BJ (cell line): ENCODE results near the gene KCNE5. TPM values are rescaled to one million over a fixed set of nuclear protein-coding genes. Genes with fewer than 3 reads are reported as not detected.

Experiments used
- CTCF ChIA-PET: fragments of 350-600 bp; formaldehyde crosslinking; extraction: SDS; loops from one replicate; lab custom pipeline; 2021; ENCODE audit warnings: antibody characterized with exemption, inconsistent platforms; lab: Yijun Ruan, JAX
- POLR2A ChIA-PET: fragments of 300-600 bp; sonication (Branson Sonifier 250); formaldehyde crosslinking; extraction: SDS; loops from one replicate; lab custom pipeline; 2021; ENCODE audit warnings: antibody characterized with exemption; lab: Charles Lee
- DNase-seq: peaks from one replicate; pipeline ENCODE4 v3.0.0-alpha.2; 2011; ENCODE audit warnings: low read depth
- H3K27me3 ChIP-seq: 2 replicates; pipeline ENCODE4 v1.6.0; 2011; ENCODE audit warnings: low read length; ENCODE audit not compliant: control insufficient read depth, insufficient read depth
- H3K36me3 ChIP-seq: 2 replicates; pipeline ENCODE4 v1.5.1; 2011; ENCODE audit warnings: low read length; ENCODE audit not compliant: control insufficient read depth, insufficient read depth
- H3K4me3 ChIP-seq: 2 replicates; pipeline ENCODE4 v1.5.1; 2011; ENCODE audit warnings: low read depth, mild to moderate bottlenecking, control low read depth, low read length
- CTCF ChIP-seq: IDR thresholded peaks from 2 replicates; pipeline ENCODE4 v1.5.1; 2011; ENCODE audit warnings: low read depth, mild to moderate bottlenecking, control low read depth, inconsistent platforms, low read length, moderate library complexity; ENCODE audit not compliant: insufficient read depth
- polyA plus RNA-seq: library from polyadenylated mRNA; depleted of rRNA; stranded (reverse); fragments of >200 nt; gene quantifications from 2 replicates; pipeline ENCODE4 v1.2.3, GENCODE V29; 2011

Gene KCNE5
- polyA plus RNA-seq, 1 experiment, result 0.06 TPM

GRCh38 chrX:109629310-109629709, 4.3 kb upstream of the KCNE5 start:
- DNase-seq, result no peak
- Histone ChIP-seq H3K36me3 (no peaks in the 10 kb centered on the region), H3K4me3 (no peak overlapping the region), H3K27me3 (no peaks in the 10 kb centered on the region)
- TF ChIP-seq CTCF, result no peak
- CTCF ChIA-PET, result no interaction called here
- POLR2A ChIA-PET, result no interaction called here

- TF ChIP-seq CTCF, result no peak
- no peaks in the 10 kb centered on the region for H3K27me3 ChIP-seq
- DNase-seq, result no peak
- H3K4me3 ChIP-seq, result no peak overlapping the region
- POLR2A ChIA-PET, result no interaction called here
- H3K36me3 ChIP-seq, result no peaks in the 10 kb centered on the region
- CTCF ChIA-PET, result no interaction called here
Observed at GRCh38 chrX:109626637-109627036, 1.7 kb upstream of the KCNE5 start.

GRCh38 chrX:109623997-109624396, 975 bp downstream of the KCNE5 start:
- no peaks in the 10 kb centered on the region for H3K27me3 ChIP-seq
- POLR2A ChIA-PET, result interaction anchor here (1.2 kb wide), 1 partner anchor 11 kb away, joined by 3 read pairs; no protein-coding TSS in a partner anchor
- no peaks in the 10 kb centered on the region for H3K36me3 ChIP-seq
- TF ChIP-seq CTCF, result no peak
- H3K4me3 ChIP-seq, result no peak overlapping the region
- no peak for DNase-seq
- CTCF ChIA-PET, result interaction anchor here (0.6 kb wide), 1 partner anchor 790 kb away, joined by 3 read pairs; no protein-coding TSS in a partner anchor

- DNase-seq, result no peak
- POLR2A ChIA-PET, result no interaction called here
- no peak for TF ChIP-seq CTCF
- no peaks in the 10 kb centered on the region for H3K36me3 ChIP-seq
- no peaks in the 10 kb centered on the region for H3K27me3 ChIP-seq
- CTCF ChIA-PET, result no interaction called here
- no peak overlapping the region for H3K4me3 ChIP-seq
Observed at GRCh38 chrX:109622270-109622669, 2.7 kb downstream of the KCNE5 start.

GRCh38 chrX:109619771-109620170, 5.2 kb downstream of the KCNE5 start:
- no peak for DNase-seq
- ChIA-PET POLR2A (no interaction called here), CTCF (no interaction called here)
- Histone ChIP-seq H3K4me3 (no peak overlapping the region), H3K27me3 (no peaks in the 10 kb centered on the region), H3K36me3 (no peaks in the 10 kb centered on the region)
- no peak for TF ChIP-seq CTCF
